MCF 10A (cell line): ENCODE results near the gene TRAK1. TPM values are rescaled to one million over a fixed set of nuclear protein-coding genes. Genes with fewer than 3 reads are reported as not detected.

ENCODE experiments used
- BruUV-seq: library from RNA; stranded (reverse); fragments of 400-500 nt; replicated peaks from 2 replicates; lab custom pipeline; 2021; lab: Mats Ljungman, UMichigan
- CTCF ChIA-PET: fragments of 300-600 bp; sonication (Branson Sonifier 250); formaldehyde crosslinking; extraction: SDS; loops from one replicate; lab custom pipeline; 2021; ENCODE audit warnings: antibody characterized with exemption, inconsistent platforms; lab: Yijun Ruan, JAX
- POLR2A ChIA-PET: fragments of 300-600, 350-650 bp; sonication (Branson Sonifier 250); formaldehyde crosslinking; extraction: SDS; loops from one replicate; lab custom pipeline; 2020; ENCODE audit warnings: antibody characterized with exemption, inconsistent platforms; lab: Yijun Ruan, JAX
- DNase-seq: peaks from one replicate; pipeline ENCODE4 v3.0.0-alpha.2; 2018; ENCODE audit not compliant: unreplicated experiment
- H3K27ac Mint-ChIP-seq: one replicate; pipeline ENCODE4 v1.8.0; 2022; ENCODE audit warnings: mild to moderate bottlenecking, low read depth, mixed read lengths; ENCODE audit not compliant: unreplicated experiment
- H3K27me3 Mint-ChIP-seq: one replicate; pipeline ENCODE4 v1.8.0; 2022; ENCODE audit warnings: mixed read lengths; ENCODE audit not compliant: insufficient read depth, unreplicated experiment
- H3K36me3 Mint-ChIP-seq: one replicate; pipeline ENCODE4 v1.8.0; 2022; ENCODE audit warnings: mild to moderate bottlenecking, moderate library complexity, mixed read lengths; ENCODE audit not compliant: insufficient read depth, unreplicated experiment
- H3K4me1 Mint-ChIP-seq: one replicate; pipeline ENCODE4 v1.8.0; 2022; ENCODE audit warnings: mixed read lengths; ENCODE audit not compliant: insufficient read depth, unreplicated experiment
- H3K4me3 Mint-ChIP-seq: one replicate; pipeline ENCODE4 v1.8.0; 2022; ENCODE audit warnings: mild to moderate bottlenecking, moderate library complexity, mixed read lengths; ENCODE audit not compliant: unreplicated experiment
- H3K9me3 Mint-ChIP-seq: one replicate; pipeline ENCODE4 v1.8.0; 2022; ENCODE audit warnings: mixed read lengths; ENCODE audit not compliant: unreplicated experiment
- intact Hi-C: fragments of 100-400 bp; cut with micrococcal nuclease; formaldehyde crosslinking; loops from 2 replicates; pipeline ENCODE4 v1.14.1; 2022
- total RNA-seq: library from RNA; stranded (reverse); gene quantifications from 2 replicates; pipeline ENCODE4 v1.2.3, GENCODE V29; 2022
- TF ChIP-seq, protein P1 (sequence below): fragments of 200-600 bp; IDR thresholded peaks from one replicate; pipeline ENCODE4 v1.8.0; 2022; ENCODE audit warnings: antibody characterized with exemption, mild to moderate bottlenecking; ENCODE audit not compliant: unreplicated experiment

TRAK1 gene
- total RNA-seq, 1 experiment from 2014 or later = 33.2 TPM

DNA sequence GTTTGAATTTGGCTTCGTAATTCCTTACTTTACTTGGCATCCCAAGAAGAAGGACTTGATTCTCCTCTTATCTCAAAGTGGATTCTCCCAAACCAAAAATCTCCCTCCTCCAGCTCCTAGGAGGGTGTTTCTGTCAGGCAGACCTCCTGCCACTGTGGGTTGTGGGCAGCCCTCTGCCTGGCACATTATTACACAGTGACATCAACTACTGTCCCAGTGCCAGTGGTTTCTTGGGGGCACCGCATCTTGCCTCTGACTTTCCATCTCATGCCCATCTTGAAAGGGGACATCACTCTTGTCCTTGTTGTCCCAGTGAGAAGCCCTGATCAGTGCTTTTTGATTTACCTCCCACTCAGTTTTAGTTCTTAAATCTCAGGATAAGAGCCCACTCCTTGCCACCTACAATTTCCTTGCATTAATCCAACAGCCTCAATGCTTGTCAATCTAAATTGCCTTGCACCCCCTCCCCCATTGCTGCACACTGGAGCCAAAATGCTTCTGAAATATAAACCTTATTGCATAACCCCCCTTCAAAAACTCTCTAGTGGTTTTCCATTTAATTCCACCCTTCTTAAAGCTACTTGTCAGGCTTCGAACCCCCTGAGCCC is 81.0 kb downstream of the TRAK1 start:
- no TSS peak for BruUV-seq
- Mint-ChIP-seq H3K4me1 (peaks cover 6% of the 10 kb centered on the region), H3K27ac (no peak overlapping the region), H3K27me3 (no peaks in the 10 kb centered on the region), H3K36me3 (no peaks in the 10 kb centered on the region), H3K4me3 (no peak overlapping the region), H3K9me3 (no peaks in the 10 kb centered on the region)
- DNase-seq = no peak
- POLR2A ChIA-PET = no interaction called here
- TF ChIP-seq, protein P1, sequence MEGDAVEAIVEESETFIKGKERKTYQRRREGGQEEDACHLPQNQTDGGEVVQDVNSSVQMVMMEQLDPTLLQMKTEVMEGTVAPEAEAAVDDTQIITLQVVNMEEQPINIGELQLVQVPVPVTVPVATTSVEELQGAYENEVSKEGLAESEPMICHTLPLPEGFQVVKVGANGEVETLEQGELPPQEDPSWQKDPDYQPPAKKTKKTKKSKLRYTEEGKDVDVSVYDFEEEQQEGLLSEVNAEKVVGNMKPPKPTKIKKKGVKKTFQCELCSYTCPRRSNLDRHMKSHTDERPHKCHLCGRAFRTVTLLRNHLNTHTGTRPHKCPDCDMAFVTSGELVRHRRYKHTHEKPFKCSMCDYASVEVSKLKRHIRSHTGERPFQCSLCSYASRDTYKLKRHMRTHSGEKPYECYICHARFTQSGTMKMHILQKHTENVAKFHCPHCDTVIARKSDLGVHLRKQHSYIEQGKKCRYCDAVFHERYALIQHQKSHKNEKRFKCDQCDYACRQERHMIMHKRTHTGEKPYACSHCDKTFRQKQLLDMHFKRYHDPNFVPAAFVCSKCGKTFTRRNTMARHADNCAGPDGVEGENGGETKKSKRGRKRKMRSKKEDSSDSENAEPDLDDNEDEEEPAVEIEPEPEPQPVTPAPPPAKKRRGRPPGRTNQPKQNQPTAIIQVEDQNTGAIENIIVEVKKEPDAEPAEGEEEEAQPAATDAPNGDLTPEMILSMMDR = no peak
- intact Hi-C loops = no loop called here
- CTCF ChIA-PET = interaction anchor here (0.6 to 1.0 kb wide), 3 partner anchors 12 to 1328 kb away, joined by 3 to 4 read pairs (median 3); no protein-coding TSS in a partner anchor

DNA sequence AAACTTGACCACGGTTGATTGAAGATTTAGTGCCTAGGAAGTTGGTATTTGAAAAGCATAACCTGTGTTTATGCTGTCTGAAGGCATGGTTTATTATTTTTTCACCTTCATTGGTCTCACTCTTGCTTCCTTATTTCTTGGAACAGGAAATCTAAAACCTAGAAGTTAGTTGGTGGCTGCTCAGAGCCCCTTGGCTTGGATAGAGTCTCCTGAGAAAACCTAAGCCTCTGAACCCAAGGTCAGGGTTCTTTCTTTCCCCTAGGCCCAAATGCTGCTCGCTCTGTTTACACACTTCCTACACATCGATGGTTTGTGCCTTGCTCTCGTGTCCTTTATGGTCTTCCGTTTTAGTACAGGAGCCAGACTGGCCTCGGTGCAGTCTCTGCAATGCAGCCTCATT is 82.2 kb downstream of the TRAK1 start:
- Mint-ChIP-seq H3K36me3 (peaks cover 7% of the 10 kb centered on the region), H3K27ac (no peak overlapping the region), H3K4me3 (no peak overlapping the region), H3K4me1 (peaks cover 6% of the 10 kb centered on the region), H3K9me3 (no peaks in the 10 kb centered on the region), H3K27me3 (no peaks in the 10 kb centered on the region)
- ChIA-PET CTCF (no interaction called here), POLR2A (no interaction called here)
- no TSS peak for BruUV-seq
- TF ChIP-seq, protein P1 = no peak
- no peak for DNase-seq
- intact Hi-C loops = no loop called here

DNA sequence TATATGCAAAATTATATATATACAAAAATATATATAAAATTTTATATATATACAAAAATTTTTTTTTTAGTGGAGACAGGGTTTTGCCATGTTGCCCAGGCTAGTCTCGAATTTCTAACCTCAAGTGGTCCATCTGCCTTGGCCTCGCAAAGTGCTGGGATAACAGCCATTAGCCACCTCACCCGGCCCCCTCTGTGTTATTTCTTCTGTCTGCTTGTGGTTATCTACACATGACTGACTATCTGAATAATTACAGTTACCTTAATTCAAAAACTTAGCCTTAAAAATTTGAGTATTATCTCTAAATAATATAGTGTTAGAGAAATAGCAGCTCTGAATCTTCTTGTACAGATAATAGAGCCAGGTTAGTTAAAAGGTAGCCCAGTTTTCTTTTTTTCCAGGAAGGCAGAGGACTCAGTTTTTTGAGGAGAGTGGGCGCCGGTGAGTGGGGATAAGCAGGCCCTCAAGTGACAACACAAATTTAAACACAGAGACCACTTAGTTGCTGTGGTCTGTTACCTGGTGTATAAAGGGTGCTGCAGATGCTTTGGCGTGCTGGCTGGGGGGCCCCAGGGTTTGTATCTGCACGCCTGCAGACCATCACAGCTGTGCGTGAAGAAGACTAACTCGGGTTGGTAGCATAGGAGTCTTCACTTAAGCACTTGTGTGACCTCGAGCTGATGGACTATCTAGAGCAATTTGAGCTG is 83.7 kb downstream of the TRAK1 start:
- intact Hi-C loops = no loop called here
- Mint-ChIP-seq H3K36me3 (peaks cover 17% of the 10 kb centered on the region), H3K27me3 (no peaks in the 10 kb centered on the region), H3K4me1 (peaks cover 11% of the 10 kb centered on the region), H3K27ac (no peak overlapping the region), H3K9me3 (no peaks in the 10 kb centered on the region), H3K4me3 (no peak overlapping the region)
- DNase-seq = no peak
- ChIA-PET POLR2A (no interaction called here), CTCF (interaction anchor here (1.9 to 2.1 kb wide), 2 partner anchors 16 to 57 kb away, joined by 4 to 10 read pairs; no protein-coding TSS in a partner anchor)
- BruUV-seq = no TSS peak
- TF ChIP-seq, protein P1 = no peak

DNA sequence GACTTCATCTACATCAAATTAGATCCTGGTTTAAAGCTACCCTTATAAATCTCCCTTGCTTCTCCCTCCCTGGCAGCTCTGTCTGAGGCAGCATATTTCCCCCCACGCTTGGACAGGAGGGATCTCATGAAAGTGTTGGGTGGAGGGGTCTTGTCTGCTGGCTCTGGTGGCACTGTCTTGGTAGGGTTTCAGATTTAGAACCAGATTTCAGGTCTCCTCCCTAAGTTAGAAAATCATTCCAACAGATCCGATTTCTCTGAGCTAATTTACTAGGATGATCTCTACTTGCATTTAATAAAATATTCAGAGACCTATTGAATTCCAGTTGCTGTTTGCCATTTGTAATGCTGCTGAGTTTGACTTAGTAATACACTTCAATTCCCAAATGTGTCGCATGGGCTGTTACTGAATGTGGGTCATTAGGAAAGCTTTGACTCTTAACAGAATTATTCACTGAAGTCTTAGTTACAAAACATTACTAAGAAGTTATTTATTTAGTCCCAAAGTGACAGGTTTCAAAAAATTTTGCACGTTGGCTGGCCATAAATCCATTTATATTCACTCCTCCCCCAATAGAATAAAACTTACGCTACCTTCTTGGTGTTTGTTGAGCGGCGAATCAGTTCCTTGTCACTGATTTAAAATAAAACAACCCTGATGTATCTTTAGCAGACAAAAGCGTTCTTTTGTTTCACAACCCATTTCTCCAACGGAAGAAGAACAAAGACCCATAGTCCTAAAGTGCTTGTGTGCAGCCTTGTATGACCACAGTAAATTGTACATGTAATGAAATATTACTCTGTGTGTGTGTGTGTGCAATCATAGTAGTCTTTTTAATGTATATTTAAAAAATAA is 84.5 kb downstream of the TRAK1 start:
- DNase-seq = no peak
- POLR2A ChIA-PET = no interaction called here
- Mint-ChIP-seq H3K36me3 (peaks cover 17% of the 10 kb centered on the region), H3K27ac (no peak overlapping the region), H3K4me3 (no peak overlapping the region), H3K4me1 (peaks cover 9% of the 10 kb centered on the region), H3K27me3 (no peaks in the 10 kb centered on the region), H3K9me3 (no peaks in the 10 kb centered on the region)
- CTCF ChIA-PET = interaction anchor here (0.6 to 3.2 kb wide), 5 partner anchors 11 to 58 kb away, joined by 3 to 10 read pairs (median 4); no protein-coding TSS in a partner anchor
- BruUV-seq = no TSS peak
- TF ChIP-seq, protein P1 = no peak
- intact Hi-C loops = no loop called here
